SK-N-SH treated with all-trans-retinoic acid at 6 μM for 48 hours (cell line): ENCODE results near the gene ZMYM2.

Experiments used
- ATAC-seq: fragments of 200-7000 bp; cut with Tn5 transposase; 3 replicates; pipeline ENCODE4 v1.9.1; 2020; ENCODE audit warnings: mild to moderate bottlenecking, moderate library complexity
- BACH2 ChIP-seq: fragments of 250-450 bp; sonication (Bioruptor Pico); IDR thresholded peaks from 2 replicates; pipeline ENCODE4 v1.9.0; 2021; ENCODE audit warnings: mild to moderate bottlenecking, borderline replicate concordance
- CSDC2 ChIP-seq: fragments of 250-450 bp; sonication (Bioruptor Pico); IDR thresholded peaks from 2 replicates; pipeline ENCODE4 v1.5.0; 2020; ENCODE audit warnings: mild to moderate bottlenecking, moderate library complexity
- ESRRG ChIP-seq: fragments of 250-450 bp; sonication (Bioruptor Pico); IDR thresholded peaks from 2 replicates; pipeline ENCODE4 v1.6.1; 2021; ENCODE audit warnings: mild to moderate bottlenecking
- ISL1 ChIP-seq: fragments of 250-450 bp; sonication (Bioruptor Pico); IDR thresholded peaks from 2 replicates; pipeline ENCODE4 v2.1.2; 2022; ENCODE audit warnings: mild to moderate bottlenecking, moderate library complexity
- OSR1 ChIP-seq: fragments of 250-450 bp; sonication (Bioruptor Pico); IDR thresholded peaks from 2 replicates; pipeline ENCODE4 v1.8.0; 2022; ENCODE audit warnings: moderate library complexity, mild to moderate bottlenecking, inconsistent platforms
- PPARA ChIP-seq: fragments of 250-450 bp; sonication (Bioruptor Pico); IDR thresholded peaks from 2 replicates; pipeline ENCODE4 v1.5.0; 2020; ENCODE audit warnings: mild to moderate bottlenecking, borderline replicate concordance
- RARB ChIP-seq: fragments of 250-450 bp; sonication (Bioruptor Pico); IDR thresholded peaks from 2 replicates; pipeline ENCODE4 v1.8.0; 2021; ENCODE audit warnings: mild to moderate bottlenecking, moderate library complexity
- TCF4 ChIP-seq: fragments of 250-450 bp; sonication (Bioruptor Pico); IDR thresholded peaks from 2 replicates; pipeline ENCODE4 v1.8.0; 2021; ENCODE audit warnings: mild to moderate bottlenecking, moderate library complexity, borderline replicate concordance
- TOX ChIP-seq: fragments of 250-450 bp; sonication (Bioruptor Pico); IDR thresholded peaks from 2 replicates; pipeline ENCODE4 v1.8.0; 2021; ENCODE audit warnings: mild to moderate bottlenecking, moderate library complexity, borderline replicate concordance
- ZC3H10 ChIP-seq: fragments of 250-450 bp; sonication (Bioruptor Pico); IDR thresholded peaks from 2 replicates; pipeline ENCODE4 v1.5.1; 2021; ENCODE audit warnings: mild to moderate bottlenecking, moderate library complexity
- ZFP3 ChIP-seq: fragments of 250-450 bp; sonication (Bioruptor Pico); IDR thresholded peaks from 2 replicates; pipeline ENCODE4 v1.5.0; 2020; ENCODE audit warnings: mild to moderate bottlenecking, moderate library complexity
- ZFP30 ChIP-seq: fragments of 450-650 bp; formaldehyde crosslinking; IDR thresholded peaks from 2 replicates; pipeline ENCODE4 v1.5.0; 2022; ENCODE audit warnings: mild to moderate bottlenecking, moderate library complexity
- ZNF70 ChIP-seq: fragments of 450-650 bp; formaldehyde crosslinking; IDR thresholded peaks from 2 replicates; pipeline ENCODE4 v1.5.0; 2020; ENCODE audit warnings: mild to moderate bottlenecking, moderate library complexity
- ZNF8 ChIP-seq: fragments of 450-650 bp; formaldehyde crosslinking; IDR thresholded peaks from 2 replicates; pipeline ENCODE4 v1.5.0; 2020; ENCODE audit warnings: mild to moderate bottlenecking, moderate library complexity
- TF ChIP-seq, protein P1 (sequence below): fragments of 250-450 bp; sonication (Bioruptor Pico); IDR thresholded peaks from 2 replicates; pipeline ENCODE4 v1.5.0; 2020; ENCODE audit warnings: mild to moderate bottlenecking, moderate library complexity
- TF ChIP-seq, protein P2 (sequence below): fragments of 250-450 bp; sonication (Bioruptor Pico); IDR thresholded peaks from 2 replicates; pipeline ENCODE4 v1.8.0; 2021; ENCODE audit warnings: low read depth, mild to moderate bottlenecking, moderate library complexity, borderline replicate concordance
- TF ChIP-seq, protein P3 (sequence below): fragments of 250-450 bp; sonication (Bioruptor Pico); IDR thresholded peaks from 2 replicates; pipeline ENCODE4 v1.5.1; 2021; ENCODE audit warnings: mild to moderate bottlenecking, moderate library complexity
- TF ChIP-seq, protein P4 (sequence below): fragments of 250-450 bp; sonication (Bioruptor Pico); IDR thresholded peaks from 2 replicates; pipeline ENCODE4 v1.8.0; 2020; ENCODE audit warnings: mild to moderate bottlenecking, moderate library complexity, borderline replicate concordance
- TF ChIP-seq, protein P5 (sequence below): fragments of 250-450 bp; sonication (Bioruptor Pico); IDR thresholded peaks from 2 replicates; pipeline ENCODE4 v1.5.1; 2020; ENCODE audit warnings: low read depth, mild to moderate bottlenecking, moderate library complexity

Gene ZMYM2

DNA sequence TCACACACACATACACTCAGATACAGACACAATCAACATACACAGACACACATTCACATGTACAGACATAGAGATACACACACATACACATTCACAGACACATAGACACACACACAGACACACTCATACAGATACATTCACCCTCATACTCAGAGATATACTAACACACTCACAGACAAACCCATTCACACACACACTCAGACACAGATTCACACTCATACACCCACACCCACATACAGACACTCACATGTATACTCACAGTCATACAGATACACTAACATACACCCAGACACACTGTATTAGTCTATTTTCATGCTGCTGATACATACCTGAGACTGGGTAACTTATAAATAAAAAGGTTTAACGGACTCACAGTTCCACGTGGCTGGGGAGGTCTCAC is 171.5 kb downstream of the ZMYM2 start (continued):
- TF ChIP-seq, protein P1, sequence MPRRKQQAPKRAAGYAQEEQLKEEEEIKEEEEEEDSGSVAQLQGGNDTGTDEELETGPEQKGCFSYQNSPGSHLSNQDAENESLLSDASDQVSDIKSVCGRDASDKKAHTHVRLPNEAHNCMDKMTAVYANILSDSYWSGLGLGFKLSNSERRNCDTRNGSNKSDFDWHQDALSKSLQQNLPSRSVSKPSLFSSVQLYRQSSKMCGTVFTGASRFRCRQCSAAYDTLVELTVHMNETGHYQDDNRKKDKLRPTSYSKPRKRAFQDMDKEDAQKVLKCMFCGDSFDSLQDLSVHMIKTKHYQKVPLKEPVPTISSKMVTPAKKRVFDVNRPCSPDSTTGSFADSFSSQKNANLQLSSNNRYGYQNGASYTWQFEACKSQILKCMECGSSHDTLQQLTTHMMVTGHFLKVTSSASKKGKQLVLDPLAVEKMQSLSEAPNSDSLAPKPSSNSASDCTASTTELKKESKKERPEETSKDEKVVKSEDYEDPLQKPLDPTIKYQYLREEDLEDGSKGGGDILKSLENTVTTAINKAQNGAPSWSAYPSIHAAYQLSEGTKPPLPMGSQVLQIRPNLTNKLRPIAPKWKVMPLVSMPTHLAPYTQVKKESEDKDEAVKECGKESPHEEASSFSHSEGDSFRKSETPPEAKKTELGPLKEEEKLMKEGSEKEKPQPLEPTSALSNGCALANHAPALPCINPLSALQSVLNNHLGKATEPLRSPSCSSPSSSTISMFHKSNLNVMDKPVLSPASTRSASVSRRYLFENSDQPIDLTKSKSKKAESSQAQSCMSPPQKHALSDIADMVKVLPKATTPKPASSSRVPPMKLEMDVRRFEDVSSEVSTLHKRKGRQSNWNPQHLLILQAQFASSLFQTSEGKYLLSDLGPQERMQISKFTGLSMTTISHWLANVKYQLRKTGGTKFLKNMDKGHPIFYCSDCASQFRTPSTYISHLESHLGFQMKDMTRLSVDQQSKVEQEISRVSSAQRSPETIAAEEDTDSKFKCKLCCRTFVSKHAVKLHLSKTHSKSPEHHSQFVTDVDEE (CRISPR knock-in tag), result no peak
- TF ChIP-seq, protein P2, sequence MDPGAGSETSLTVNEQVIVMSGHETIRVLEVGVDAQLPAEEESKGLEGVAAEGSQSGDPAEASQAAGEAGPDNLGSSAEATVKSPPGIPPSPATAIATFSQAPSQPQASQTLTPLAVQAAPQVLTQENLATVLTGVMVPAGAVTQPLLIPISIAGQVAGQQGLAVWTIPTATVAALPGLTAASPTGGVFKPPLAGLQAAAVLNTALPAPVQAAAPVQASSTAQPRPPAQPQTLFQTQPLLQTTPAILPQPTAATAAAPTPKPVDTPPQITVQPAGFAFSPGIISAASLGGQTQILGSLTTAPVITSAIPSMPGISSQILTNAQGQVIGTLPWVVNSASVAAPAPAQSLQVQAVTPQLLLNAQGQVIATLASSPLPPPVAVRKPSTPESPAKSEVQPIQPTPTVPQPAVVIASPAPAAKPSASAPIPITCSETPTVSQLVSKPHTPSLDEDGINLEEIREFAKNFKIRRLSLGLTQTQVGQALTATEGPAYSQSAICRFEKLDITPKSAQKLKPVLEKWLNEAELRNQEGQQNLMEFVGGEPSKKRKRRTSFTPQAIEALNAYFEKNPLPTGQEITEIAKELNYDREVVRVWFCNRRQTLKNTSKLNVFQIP (CRISPR knock-in tag), result no peak
- TF ChIP-seq ZFP3 (no peak), ZC3H10 (no peak), ZNF8 (no peak)

DNA sequence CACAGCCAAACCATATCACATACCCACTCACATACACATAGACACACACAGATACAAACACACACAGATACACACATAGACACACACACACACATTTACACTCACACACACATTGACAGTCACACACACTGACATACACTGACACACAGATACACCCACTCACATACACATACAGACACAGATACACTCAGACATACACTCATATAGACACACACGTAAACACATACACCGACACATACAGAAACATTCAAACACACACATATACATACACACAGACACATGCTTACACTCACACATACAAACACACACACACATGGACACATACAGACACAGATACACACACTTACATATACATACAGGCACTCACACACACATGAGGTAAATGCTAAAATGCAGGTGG is 172.1 kb downstream of the ZMYM2 start:
- no peak for ATAC-seq
- TF ChIP-seq ZNF70 (CRISPR knock-in tag) (no peak), TCF4 (no peak), CSDC2 (CRISPR knock-in tag) (no peak), BACH2 (CRISPR knock-in tag) (no peak), PPARA (CRISPR knock-in tag) (no peak), TOX (no peak), ESRRG (CRISPR knock-in tag) (no peak)
- TF ChIP-seq, protein P2 (CRISPR knock-in tag), result no peak
- TF ChIP-seq, protein P1 (CRISPR knock-in tag), result no peak
- TF ChIP-seq, protein P3, sequence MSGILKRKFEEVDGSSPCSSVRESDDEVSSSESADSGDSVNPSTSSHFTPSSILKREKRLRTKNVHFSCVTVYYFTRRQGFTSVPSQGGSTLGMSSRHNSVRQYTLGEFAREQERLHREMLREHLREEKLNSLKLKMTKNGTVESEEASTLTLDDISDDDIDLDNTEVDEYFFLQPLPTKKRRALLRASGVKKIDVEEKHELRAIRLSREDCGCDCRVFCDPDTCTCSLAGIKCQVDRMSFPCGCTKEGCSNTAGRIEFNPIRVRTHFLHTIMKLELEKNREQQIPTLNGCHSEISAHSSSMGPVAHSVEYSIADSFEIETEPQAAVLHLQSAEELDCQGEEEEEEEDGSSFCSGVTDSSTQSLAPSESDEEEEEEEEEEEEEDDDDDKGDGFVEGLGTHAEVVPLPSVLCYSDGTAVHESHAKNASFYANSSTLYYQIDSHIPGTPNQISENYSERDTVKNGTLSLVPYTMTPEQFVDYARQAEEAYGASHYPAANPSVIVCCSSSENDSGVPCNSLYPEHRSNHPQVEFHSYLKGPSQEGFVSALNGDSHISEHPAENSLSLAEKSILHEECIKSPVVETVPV (CRISPR knock-in tag), result no peak
- TF ChIP-seq, protein P4, sequence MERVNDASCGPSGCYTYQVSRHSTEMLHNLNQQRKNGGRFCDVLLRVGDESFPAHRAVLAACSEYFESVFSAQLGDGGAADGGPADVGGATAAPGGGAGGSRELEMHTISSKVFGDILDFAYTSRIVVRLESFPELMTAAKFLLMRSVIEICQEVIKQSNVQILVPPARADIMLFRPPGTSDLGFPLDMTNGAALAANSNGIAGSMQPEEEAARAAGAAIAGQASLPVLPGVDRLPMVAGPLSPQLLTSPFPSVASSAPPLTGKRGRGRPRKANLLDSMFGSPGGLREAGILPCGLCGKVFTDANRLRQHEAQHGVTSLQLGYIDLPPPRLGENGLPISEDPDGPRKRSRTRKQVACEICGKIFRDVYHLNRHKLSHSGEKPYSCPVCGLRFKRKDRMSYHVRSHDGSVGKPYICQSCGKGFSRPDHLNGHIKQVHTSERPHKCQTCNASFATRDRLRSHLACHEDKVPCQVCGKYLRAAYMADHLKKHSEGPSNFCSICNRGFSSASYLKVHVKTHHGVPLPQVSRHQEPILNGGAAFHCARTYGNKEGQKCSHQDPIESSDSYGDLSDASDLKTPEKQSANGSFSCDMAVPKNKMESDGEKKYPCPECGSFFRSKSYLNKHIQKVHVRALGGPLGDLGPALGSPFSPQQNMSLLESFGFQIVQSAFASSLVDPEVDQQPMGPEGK, result no peak

DNA sequence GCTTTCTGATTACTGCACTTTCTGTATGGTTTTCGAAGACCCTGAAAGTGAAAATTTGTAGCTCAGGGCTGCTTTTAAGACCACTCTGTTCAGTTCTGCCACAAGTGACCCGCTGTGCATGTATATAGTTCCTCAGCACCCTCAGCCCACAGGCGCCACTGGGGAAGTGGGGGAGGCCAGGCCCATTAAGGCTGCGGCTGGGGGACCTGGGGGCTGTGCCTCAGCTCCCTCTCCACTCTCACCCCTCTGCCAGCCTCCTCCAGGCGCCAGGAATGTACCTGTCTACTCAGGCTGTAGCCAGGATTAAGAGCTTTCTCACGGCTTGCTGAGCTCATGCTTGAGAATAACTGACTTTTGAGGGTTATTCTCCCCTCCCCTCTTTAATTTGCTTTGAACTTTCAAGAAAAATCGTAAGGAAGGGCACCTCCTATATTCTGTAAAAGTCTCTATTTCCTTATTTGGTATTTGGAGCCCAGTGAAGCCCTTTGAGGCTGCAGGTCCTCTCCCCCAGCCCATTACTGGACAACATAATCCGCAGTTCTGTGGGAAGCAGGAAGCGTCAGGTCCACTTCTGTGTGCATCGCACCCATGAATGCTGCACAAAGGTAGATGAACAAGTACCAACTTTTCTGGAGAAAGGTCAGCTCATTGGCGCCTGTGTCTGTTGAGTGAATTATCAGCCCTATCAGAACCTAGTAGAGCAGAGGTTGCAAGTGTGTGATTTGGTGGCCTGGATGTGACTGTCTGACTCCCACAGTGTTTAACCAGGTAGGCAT is 172.7 kb downstream of the ZMYM2 start:
- TF ChIP-seq TCF4 (no peak), ZC3H10 (no peak), TOX (no peak), ZNF70 (CRISPR knock-in tag) (no peak), RARB (CRISPR knock-in tag) (no peak), ZNF8 (no peak), CSDC2 (CRISPR knock-in tag) (no peak), ISL1 (no peak), PPARA (CRISPR knock-in tag) (no peak), ZFP30 (CRISPR knock-in tag) (no peak), OSR1 (CRISPR knock-in tag) (no peak), ESRRG (CRISPR knock-in tag) (no peak)
- TF ChIP-seq, protein P3 (CRISPR knock-in tag), result no peak
- TF ChIP-seq, protein P5, sequence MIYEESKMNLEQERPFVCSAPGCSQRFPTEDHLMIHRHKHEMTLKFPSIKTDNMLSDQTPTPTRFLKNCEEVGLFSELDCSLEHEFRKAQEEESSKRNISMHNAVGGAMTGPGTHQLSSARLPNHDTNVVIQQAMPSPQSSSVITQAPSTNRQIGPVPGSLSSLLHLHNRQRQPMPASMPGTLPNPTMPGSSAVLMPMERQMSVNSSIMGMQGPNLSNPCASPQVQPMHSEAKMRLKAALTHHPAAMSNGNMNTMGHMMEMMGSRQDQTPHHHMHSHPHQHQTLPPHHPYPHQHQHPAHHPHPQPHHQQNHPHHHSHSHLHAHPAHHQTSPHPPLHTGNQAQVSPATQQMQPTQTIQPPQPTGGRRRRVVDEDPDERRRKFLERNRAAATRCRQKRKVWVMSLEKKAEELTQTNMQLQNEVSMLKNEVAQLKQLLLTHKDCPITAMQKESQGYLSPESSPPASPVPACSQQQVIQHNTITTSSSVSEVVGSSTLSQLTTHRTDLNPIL (CRISPR knock-in tag), result no peak
- ATAC-seq, result no peak
